Endothelial cell of hepatic sinusoid (primary cell): ENCODE measurements around the gene TMEM176A.

ENCODE experiments used
- in situ Hi-C: cut with HindIII; loops from 2 replicates; pipeline ENCODE4 v1.10.0; 2017; ENCODE audit warnings: low sequenced_read_pairs

The TMEM176A gene

GRCh38 chr7:150845421-150845861, 44.9 kb downstream of the TMEM176A start:
- in situ Hi-C loops: no loop called here

GRCh38 chr7:150846291-150847115, 45.9 kb downstream of the TMEM176A start:
- in situ Hi-C loops: no loop called here

GRCh38 chr7:150847536-150847935, 47.0 kb downstream of the TMEM176A start:
- in situ Hi-C loops: no loop called here

DNA sequence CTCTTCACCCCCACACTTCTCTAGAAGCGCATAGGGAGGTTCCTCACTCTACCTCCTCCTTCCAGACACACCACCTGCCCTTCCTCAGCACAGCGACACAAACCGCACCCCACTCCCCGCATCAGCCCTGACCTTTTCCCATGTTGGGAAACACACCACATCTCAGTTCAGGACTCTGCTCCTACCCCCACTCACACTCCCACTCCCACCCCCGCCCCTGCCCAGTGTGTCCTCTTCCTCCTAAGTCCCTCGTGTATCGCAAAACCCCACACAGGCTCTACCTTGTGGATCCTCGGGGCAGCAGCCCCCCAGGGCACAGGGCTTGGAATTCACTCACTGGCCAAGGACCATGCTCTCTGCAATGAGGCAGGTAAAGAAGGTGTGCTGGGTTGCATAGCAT, 47.5 kb downstream of the TMEM176A start:
- in situ Hi-C loops: no loop called here

DNA sequence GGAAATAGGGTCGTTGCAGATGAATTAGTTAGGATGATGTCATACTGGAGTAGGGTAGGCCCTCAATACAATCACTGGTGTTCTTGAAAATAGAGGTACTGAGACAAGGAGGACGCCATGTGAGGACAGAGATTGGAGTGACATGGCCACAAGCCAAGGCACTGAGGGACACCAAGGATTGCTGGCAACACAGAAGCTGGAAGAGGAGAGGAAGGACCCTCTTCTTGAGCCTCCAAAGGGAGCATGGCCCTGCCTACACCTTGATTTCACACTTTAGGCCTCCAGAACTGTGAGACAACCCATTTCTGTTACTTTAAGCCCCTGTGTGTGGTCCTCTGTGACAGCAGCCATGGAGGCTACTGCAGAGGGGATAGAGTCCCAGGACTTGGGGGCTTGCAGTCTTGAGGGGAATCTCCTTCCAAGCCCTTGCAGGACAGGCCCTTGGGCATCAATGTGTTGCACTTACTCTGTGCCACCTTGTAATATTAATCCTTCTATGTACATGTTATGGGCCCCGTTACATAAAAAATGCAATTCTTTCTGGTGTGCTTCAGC, 48.1 kb downstream of the TMEM176A start:
- in situ Hi-C loops: no loop called here

- in situ Hi-C loops: no loop called here
Measured at GRCh38 chr7:150849204-150849775, 48.7 kb downstream of the TMEM176A start.

DNA sequence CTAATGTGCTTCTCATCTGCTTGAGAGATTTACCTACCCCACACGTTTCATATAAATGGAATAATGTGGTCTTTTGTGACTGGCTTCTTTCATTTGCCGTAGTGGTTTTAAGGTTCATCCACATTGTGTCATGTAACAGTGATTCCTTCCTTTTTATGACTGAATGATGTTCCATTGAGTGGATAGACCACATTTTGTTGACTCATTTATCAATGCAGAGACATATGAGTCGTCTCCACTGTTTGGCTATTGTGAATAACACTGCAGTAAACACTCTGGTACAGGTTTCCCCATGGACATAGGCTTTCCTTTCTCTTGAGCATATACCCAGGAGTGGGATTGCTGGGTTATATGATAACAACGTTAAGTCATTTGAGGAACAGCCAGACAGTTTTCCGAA, 49.7 kb downstream of the TMEM176A start:
- in situ Hi-C loops: no loop called here

DNA sequence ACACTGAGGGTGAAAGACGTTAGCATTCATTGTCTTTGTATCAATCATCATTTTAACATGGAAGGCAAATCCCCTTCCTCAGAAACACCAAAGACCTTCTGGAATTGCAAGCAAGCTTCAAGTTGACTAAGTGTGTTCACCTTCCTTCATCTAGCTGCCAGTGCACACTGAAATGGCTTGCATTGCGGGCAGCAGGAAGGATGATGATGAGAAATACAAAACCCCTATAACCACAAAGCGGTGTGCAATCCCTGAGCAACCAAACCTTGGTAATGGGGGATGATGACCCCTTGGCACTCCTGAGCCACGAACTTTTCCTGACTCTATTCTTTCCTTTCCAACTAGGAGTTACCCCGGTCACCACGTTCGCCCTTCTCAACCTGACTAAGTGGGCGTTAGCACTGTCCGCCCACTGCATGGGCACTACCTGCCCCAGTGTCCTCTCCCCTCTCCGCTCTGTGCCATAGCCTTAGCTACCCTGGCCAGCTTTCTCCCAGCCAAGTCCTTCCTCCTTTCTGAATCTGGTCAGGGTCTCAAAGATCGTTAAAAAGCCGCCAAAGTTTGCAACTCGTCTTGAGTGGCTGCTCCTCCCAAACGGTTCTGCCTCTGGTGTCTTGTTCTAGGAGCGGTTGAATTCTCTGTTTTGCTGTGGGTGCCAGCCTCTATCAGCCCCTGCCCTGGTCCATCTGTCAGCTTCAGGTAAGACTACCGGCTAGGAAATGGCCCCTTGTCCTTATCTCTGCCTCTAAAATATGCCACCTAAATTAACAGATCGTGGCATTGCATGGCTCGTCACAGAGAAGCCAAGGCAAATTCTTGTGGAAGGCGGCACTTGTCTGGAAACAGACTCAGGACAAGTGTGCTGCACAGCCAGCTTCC, 51.2 kb downstream of the TMEM176A start:
- in situ Hi-C loops: no loop called here

DNA sequence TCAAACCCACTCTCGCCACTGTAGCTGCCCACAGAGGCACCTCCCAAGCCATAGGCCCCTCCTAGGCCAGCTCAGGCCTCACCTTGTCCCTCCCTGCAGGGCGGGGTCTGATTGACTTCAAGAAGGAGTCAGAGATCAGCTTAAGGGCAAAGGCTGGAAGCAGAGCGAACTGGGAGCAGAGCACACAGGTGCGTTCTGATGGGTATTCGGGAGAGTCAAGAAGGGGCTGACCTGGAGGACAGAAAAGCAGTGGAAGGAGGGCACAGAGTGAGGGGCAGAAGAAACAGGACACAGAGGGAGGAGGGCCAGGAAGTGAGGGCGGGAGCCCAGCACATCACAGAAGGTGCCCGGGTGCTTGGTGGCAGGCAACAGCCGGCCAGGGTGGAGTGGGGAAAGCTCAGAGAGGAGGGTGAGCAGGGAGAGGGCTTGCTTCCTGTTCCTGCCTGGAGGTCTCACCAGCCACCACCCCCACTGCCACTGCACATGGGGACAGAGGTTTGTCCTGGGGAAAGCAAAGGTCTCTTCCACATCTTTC, 51.9 kb downstream of the TMEM176A start, which contains the start of gene AOC1:
TSS of gene AOC1 (plus strand) at position 147 of the 535 bp plus-strand sequence. CDS start 3,954 bp downstream, outside the sequence.
- in situ Hi-C loops: no loop called here

DNA sequence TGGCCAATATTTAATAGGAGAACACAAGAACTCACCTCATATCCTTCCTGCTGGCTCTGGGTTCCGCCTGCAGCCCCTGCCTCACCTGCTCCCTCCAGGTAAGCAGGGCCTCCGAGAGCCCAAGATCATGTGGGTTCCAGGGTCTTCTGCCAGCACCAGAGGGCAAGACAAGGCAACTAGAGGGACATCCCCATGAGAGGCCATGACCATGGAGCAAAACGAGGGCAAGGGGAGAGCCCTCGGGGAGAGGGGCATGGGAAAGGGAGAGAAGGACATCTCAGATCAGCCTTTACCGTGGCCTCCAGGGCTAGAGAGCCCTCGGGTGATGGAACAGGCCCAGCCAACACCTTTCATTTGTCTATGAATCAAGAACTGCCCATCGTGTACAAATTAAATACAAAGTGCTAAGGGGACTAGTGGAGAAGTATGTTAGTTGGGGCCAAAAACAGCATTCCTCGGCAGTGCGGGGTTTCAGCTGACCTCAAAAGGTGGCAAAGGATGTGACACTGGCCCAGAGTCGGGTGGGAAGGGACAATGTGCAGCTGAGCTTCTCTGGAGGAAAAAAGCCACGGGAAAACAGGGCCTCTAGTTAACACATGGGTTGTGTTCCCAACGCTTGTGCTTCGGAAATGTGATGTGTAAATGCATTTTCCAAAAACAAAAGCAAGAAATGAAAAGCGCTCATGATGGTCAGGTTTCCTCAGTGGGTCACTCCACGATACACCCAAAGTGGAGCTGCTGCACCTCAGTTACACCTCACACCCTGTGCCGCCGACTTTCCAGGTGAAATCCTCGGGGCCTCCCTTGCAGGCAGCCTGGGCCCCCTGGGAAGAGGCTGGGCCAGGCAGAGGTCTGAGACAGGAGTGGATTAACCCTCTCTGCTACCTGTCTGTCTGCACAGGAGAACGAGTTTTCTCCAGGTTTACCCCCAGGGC, 53.8 kb downstream of the TMEM176A start:
- in situ Hi-C loops: no loop called here
